ENCODE results near the gene PCNX3.

GRCh38 chr11:65640483-65641296 is 25.1 kb downstream of the PCNX3 start:
- TF ChIP-seq, protein P1, sequence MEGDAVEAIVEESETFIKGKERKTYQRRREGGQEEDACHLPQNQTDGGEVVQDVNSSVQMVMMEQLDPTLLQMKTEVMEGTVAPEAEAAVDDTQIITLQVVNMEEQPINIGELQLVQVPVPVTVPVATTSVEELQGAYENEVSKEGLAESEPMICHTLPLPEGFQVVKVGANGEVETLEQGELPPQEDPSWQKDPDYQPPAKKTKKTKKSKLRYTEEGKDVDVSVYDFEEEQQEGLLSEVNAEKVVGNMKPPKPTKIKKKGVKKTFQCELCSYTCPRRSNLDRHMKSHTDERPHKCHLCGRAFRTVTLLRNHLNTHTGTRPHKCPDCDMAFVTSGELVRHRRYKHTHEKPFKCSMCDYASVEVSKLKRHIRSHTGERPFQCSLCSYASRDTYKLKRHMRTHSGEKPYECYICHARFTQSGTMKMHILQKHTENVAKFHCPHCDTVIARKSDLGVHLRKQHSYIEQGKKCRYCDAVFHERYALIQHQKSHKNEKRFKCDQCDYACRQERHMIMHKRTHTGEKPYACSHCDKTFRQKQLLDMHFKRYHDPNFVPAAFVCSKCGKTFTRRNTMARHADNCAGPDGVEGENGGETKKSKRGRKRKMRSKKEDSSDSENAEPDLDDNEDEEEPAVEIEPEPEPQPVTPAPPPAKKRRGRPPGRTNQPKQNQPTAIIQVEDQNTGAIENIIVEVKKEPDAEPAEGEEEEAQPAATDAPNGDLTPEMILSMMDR (conservative IDR thresholded peaks at IDR 0.05 in 1 of 2, IDR thresholded peaks at IDR 0.05 in 1 of 2; ENCODE audit: low read depth in 1 of 2, low read length in 2 of 2) = no peak
- TF ChIP-seq EZH2 (IDR thresholded peaks at IDR 0.05; ENCODE audit: low read length, missing control alignments) = no peak
